ENCODE results near the gene ASZ1.
"Not testable (repeated sequence)": the region's sequence is repeated elsewhere in the genome, so short reads cannot be mapped to it uniquely, and the experiment has no call there.

GRCh38 chr7:117460815-117461214 is 33.5 kb upstream of the ASZ1 start:
- not testable (repeated sequence) for TF ChIP-seq CTCF (IDR thresholded peaks at IDR 0.05; ENCODE audit: borderline replicate concordance, extremely low read depth, low read length, poor library complexity, severe bottlenecking); EZH2 (IDR thresholded peaks at IDR 0.05; ENCODE audit: borderline replicate concordance, low read depth, low read length, severe bottlenecking)

Measured in DND-41 (cell line).